Heart right ventricle (tissue), 16 donors: Measurements from ENCODE around the gene DCTN1. TPM values are rescaled to one million over a fixed set of nuclear protein-coding genes. Genes with fewer than 3 reads are reported as not detected.

Experiments used
- ATAC-seq, 8 donors: fragments of 200-7000 bp; cut with Tn5 transposase; one replicate each; pipeline ENCODE4 v1.9.1; 2020; ENCODE audit warnings: mild to moderate bottlenecking in 8 of 8, moderate library complexity in 8 of 8, moderate number of reproducible peaks in 1 of 8
- DNase-seq, 2 donors: peaks; one replicate each; pipeline ENCODE4 v3.0.0-alpha.2; 2020
- H3K27ac ChIP-seq, 10 donors: fragments of 200-600 bp; sonication (generic) in 2 of 10; one replicate each; pipeline versions ENCODE4 v1.5.0 to v1.8.0; 2020 to 2022; ENCODE audit warnings: mild to moderate bottlenecking in 3 of 10
- H3K27me3 ChIP-seq, 7 donors: fragments of 200-600 bp; one replicate each; pipeline ENCODE4 v1.8.0; 2021 to 2022; ENCODE audit warnings: mild to moderate bottlenecking in 2 of 7
- H3K36me3 ChIP-seq, 9 donors: fragments of 200-600 bp; sonication (generic) in 1 of 9; one replicate each; pipeline versions ENCODE4 v1.5.0 to v1.8.0; 2020 to 2022; ENCODE audit warnings: mild to moderate bottlenecking in 2 of 9
- H3K4me1 ChIP-seq, 9 donors: fragments of 200-600 bp; sonication (generic) in 1 of 9; one replicate each; pipeline versions ENCODE4 v1.5.0 to v1.8.0; 2020 to 2022; ENCODE audit warnings: mild to moderate bottlenecking in 4 of 9
- H3K4me3 ChIP-seq, 10 donors: fragments of 200-600 bp; sonication (generic) in 2 of 10; one replicate each; pipeline versions ENCODE4 v1.5.0 to v1.8.0; 2020 to 2022; ENCODE audit warnings: mild to moderate bottlenecking in 7 of 10, moderate library complexity in 2 of 10
- H3K9me3 ChIP-seq, 11 donors: fragments of 200-600 bp in 10 of 11; sonication (generic) in 2 of 11; one replicate each; pipeline versions ENCODE4 v1.5.0 to v1.8.0; 2013 to 2022; ENCODE audit warnings: mild to moderate bottlenecking in 2 of 11, control low read depth in 1 of 11, moderate library complexity in 1 of 11
- WGBS, 2 donors: extraction: QIAGEN DNeasy Blood & Tissue Kit; methylation state at CpG; one replicate each; pipeline ENCODE4 v1.1.7; 2013; ENCODE audit warnings: inconsistent platforms in 1 of 2; 5-methylcytosine and 5-hydroxymethylcytosine counted together
- intact Hi-C, 10 donors: fragments of 100-400 bp; cut with DNase I; formaldehyde crosslinking; loops; one replicate each; pipeline versions ENCODE4 v1.11.1 to v1.14.2; 2022
- polyA plus RNA-seq, 2 donors: library from polyadenylated mRNA; stranded (reverse); fragments of 200-250 nt; gene quantifications; one replicate each; pipeline ENCODE4 v1.2.3, GENCODE V29; 2013
- total RNA-seq, 10 donors: library from RNA; stranded (reverse); fragmentation: NEBNext Ultra II Directional in 3 of 10; extraction: Animal tissue kit (Norgen Biotek cat#: 25700) in 3 of 10; gene quantifications; one replicate each; pipeline versions ENCODE4 v1.2.1 to v1.2.4, GENCODE V29; 2021 to 2023
- TF ChIP-seq, protein P1 (sequence below), 9 donors: fragments of 200-600 bp; sonication (generic) in 2 of 9; IDR thresholded peaks; one replicate each; pipeline versions ENCODE4 v1.5.0 to v1.8.0; 2021 to 2022; ENCODE audit warnings: antibody characterized with exemption in 9 of 9, mild to moderate bottlenecking in 5 of 9, moderate library complexity in 1 of 9
- donor health status: Arrhythmogenic right ventricular cardiomyopathy.
- donor health status: ischemic (EF 13 %, LVEDD 7.1; RV severe dilation, severe dysfunction).
- donor health status: healthy with polysubstance abuse.
- donor health status: DM: no; HTN: yes; CAD: no.
- donor health status: DM: no; HTN: no; CAD: no.
- donor health status: ischemic (EF 25% LVEDD 6.9; RV normal size, moderate dysfunction).
- donor health status: ischemic (EF 25% LVEDD 5.7; RV mildly dilated, moderate dysfunction).
- donor health status: healthy.
- donor health status: DM: yes; HTN: yes; CAD: no.
- donor health status: Ischemic cardiomyopathy.
- donor health status: ischemic (EF 35%, LVEDD 5.7; RV mildly dilated, moderate dysfunction).
- donor health status: nonischemic (EF 11% LVEDD 7.7; RV severe dilation, severe dysfunction).
- donor health status: DM: yes; HTN: yes; CAD: no.
- donor health status: PGD.
- donor health status: ischemic (EF 29% LVEDD 5.4; RV normal size, mild dysfunction).
- donor health status: nonischemic (EF 23%, LVEDD 6.1; RV moderate dilation, normal function).

DCTN1 gene
- total and polyA plus RNA-seq, 12 donors = 123 to 285 (median 183) TPM

DNA sequence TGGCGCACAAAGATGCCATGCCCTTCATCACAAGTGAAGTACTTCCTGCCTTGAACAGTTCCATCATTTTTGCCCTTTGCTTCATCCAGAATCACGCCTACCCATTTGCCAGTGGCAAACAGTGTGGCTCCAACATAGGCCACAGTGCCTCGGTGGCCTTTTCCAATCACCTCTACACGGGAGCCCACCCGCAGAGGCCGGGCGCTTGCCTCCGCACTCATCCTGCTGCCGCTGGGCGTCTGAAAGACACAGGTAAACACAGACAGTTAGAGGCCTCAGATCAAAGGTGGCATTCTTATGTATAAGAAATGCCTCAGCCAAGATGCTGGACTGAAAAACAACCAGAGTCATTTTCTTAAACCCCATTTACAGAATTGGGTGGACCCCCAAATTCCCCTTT is 2.1 kb downstream of the DCTN1 start:
- H3K4me1 ChIP-seq = peaks cover 16 to 76% (median 61%) of the 10 kb centered on the region in 9 donors
- H3K36me3 ChIP-seq = peaks cover 0 to 36% (median 22%) of the 10 kb centered on the region in 9 donors
- no peak overlapping the region for H3K27ac ChIP-seq
- no peaks in the 10 kb centered on the region for H3K9me3 ChIP-seq
- DNase-seq = no peak
- 94 to 96% methylated on average over 10 of the region's 10 CpGs for WGBS, 2 donors
- no peaks in the 10 kb centered on the region for H3K27me3 ChIP-seq
- ATAC-seq = no peak
- intact Hi-C loops = loop anchor here in 1 of 10 donors (10.0 kb wide), 1 partner anchor 1143 kb away; the partner anchor contains the start of genes CCT7 and PRADC1
- no peak overlapping the region for H3K4me3 ChIP-seq
- TF ChIP-seq, protein P1, sequence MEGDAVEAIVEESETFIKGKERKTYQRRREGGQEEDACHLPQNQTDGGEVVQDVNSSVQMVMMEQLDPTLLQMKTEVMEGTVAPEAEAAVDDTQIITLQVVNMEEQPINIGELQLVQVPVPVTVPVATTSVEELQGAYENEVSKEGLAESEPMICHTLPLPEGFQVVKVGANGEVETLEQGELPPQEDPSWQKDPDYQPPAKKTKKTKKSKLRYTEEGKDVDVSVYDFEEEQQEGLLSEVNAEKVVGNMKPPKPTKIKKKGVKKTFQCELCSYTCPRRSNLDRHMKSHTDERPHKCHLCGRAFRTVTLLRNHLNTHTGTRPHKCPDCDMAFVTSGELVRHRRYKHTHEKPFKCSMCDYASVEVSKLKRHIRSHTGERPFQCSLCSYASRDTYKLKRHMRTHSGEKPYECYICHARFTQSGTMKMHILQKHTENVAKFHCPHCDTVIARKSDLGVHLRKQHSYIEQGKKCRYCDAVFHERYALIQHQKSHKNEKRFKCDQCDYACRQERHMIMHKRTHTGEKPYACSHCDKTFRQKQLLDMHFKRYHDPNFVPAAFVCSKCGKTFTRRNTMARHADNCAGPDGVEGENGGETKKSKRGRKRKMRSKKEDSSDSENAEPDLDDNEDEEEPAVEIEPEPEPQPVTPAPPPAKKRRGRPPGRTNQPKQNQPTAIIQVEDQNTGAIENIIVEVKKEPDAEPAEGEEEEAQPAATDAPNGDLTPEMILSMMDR (IDR thresholded peaks at IDR 0.05) = no peak

DNA sequence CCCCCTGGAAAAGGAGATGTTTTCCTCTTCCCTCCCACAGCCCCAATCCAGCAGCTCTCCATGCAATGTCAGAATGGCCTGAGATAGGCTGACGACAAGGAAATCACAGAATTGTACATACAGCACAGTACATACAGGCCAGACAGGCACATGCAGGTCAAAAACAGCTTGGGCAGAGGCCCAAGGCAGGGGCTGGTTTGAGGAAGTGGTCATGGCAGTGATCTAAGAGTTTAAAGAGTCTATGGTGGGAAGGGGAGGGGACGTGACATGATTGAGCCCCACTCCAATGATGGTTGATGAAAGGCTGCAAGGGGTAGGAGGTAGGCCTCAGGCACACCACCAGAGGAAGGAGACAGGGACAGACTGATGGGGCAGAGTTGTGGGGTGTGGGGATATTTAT is 4.3 kb downstream of the DCTN1 start:
- ATAC-seq (no peak), DNase-seq (no peak)
- Histone ChIP-seq H3K4me3 (no peak overlapping the region), H3K36me3 (peaks cover 0 to 52% (median 27%) of the 10 kb centered on the region in 9 donors), H3K4me1 (peaks cover 16 to 70% (median 48%) of the 10 kb centered on the region in 9 donors), H3K27me3 (no peaks in the 10 kb centered on the region), H3K27ac (no peak overlapping the region), H3K9me3 (no peaks in the 10 kb centered on the region)
- 87 to 92% methylated on average over 2 of the region's 2 CpGs for WGBS, 2 donors
- intact Hi-C loops = loop anchor here in 1 of 10 donors (10.0 kb wide), 1 partner anchor 1141 kb away; the partner anchor contains the start of genes CCT7 and PRADC1
- TF ChIP-seq, protein P1 (IDR thresholded peaks at IDR 0.05) = no peak

DNA sequence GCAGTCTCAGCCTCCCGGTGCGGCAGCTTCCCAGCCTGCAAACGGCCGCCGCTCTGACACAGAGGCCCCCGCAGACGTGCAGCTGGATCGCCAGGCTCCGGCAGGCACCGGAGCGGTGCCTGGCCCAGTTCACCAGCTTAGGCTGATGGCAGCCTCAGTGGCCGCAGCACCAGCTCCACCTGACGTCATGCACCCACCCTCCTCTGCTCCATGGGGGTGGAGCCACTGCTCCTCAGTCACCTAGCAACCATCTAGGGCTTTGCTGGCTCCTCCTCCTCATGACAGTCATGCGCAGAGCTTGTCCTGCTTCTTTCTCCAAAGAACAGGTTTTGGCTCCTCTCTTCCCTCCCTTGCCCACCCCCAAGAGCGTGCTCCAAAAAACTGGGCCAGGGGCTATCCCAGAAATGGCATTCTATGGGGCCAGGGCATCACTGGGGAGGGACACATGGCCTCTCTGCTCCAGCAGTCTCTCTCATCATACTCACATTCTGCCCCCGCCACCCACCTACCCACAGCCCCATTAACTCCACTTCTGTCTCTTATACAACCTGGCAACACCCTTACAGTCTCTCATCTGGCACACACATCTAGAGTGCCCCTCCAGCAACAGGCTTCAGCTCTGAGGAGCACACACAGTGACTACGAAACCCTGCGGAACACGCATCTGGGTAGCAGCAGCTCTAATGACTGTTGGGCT is 5.5 kb downstream of the DCTN1 start:
- peak overlapping the region in 9 of 10 donors; percentile 20 to 58 (median 46) for H3K4me3 ChIP-seq
- TF ChIP-seq, protein P1 (IDR thresholded peaks at IDR 0.05) = no peak
- H3K27ac ChIP-seq = peak overlapping the region in 8 of 10 donors; percentile 10 to 69 (median 50)
- WGBS, 2 donors = 46 to 59% methylated on average over 16 to 19 of the region's 19 CpGs
- ATAC-seq (peak; percentile 81 to 95 (median 91)), DNase-seq (peak; percentile 64 to 80)
- H3K27me3 ChIP-seq = no peaks in the 10 kb centered on the region
- H3K9me3 ChIP-seq = no peaks in the 10 kb centered on the region
- intact Hi-C loops = loop anchor here in 1 of 10 donors (10.0 kb wide), 1 partner anchor 1140 kb away; the partner anchor contains the start of genes CCT7 and PRADC1
- H3K36me3 ChIP-seq = peaks cover 0 to 64% (median 36%) of the 10 kb centered on the region in 9 donors
- H3K4me1 ChIP-seq = peaks cover 16 to 58% (median 36%) of the 10 kb centered on the region in 9 donors

DNA sequence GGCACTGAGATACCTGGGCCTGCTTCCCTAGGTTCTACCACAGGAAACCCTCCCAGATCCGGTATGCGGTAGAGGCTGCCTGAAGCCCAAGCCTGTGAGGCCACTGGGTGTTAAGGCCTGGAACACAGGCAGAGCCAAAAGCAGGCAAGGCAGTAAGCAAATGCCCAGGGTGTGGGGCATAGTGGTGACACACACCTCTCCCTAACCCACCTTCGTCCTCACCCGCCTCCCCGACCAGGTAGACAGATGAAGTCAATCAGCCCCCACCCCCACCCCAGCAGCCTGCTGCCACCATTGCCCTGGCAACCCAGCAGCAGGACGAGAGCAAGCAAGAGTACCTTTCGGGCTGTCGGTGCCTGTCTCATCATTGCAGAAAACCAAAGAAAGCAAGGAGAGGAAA is 6.1 kb downstream of the DCTN1 start:
- ATAC-seq (peak in 4 of 8 donors; percentile 4 to 24 (median 11)), DNase-seq (no peak)
- Histone ChIP-seq H3K9me3 (no peaks in the 10 kb centered on the region), H3K36me3 (peaks cover under 1 to 71% (median 43%) of the 10 kb centered on the region in 9 donors), H3K27me3 (no peaks in the 10 kb centered on the region), H3K4me1 (peaks cover 12 to 51% (median 30%) of the 10 kb centered on the region in 9 donors), H3K27ac (peak overlapping the region in 9 of 10 donors; percentile 2 to 69 (median 50)), H3K4me3 (peak overlapping the region in 9 of 10 donors; percentile 20 to 58 (median 46))
- 64 to 75% methylated on average over 8 of the region's 8 CpGs for WGBS, 2 donors
- TF ChIP-seq, protein P1 (IDR thresholded peaks at IDR 0.05) = no peak
- intact Hi-C loops = loop anchor here in 1 of 10 donors (10.0 kb wide), 1 partner anchor 1139 kb away; the partner anchor contains the start of genes CCT7 and PRADC1
